GM12892 (cell line): ENCODE measurements around the gene BORCS6.

Experiments
- POLR2A ChIP-seq: IDR thresholded peaks from 2 replicates; pipeline ENCODE4 v1.6.1; 2011; ENCODE audit warnings: low read depth, low read length, control low read depth
- TAF1 ChIP-seq: IDR thresholded peaks from 2 replicates; pipeline ENCODE4 v1.6.1; 2011; ENCODE audit warnings: low read depth, mild to moderate bottlenecking, control low read depth, low read length, borderline replicate concordance

GRCh38 chr17:8173871-8174322, 16.1 kb downstream of the BORCS6 start:
- TF ChIP-seq POLR2A (no peak), TAF1 (no peak)
